ENCODE data around the gene FGF22.

Gene FGF22

GRCh38 chr19:594265-594870 is 45.3 kb upstream of the FGF22 start:
- TF ChIP-seq CTCF (IDR thresholded peaks at IDR 0.05; ENCODE audit: low read depth, low read length), result no peak
- no peak overlapping the region for H3K4me3 ChIP-seq (ENCODE audit: low read depth, low read length)

DNA sequence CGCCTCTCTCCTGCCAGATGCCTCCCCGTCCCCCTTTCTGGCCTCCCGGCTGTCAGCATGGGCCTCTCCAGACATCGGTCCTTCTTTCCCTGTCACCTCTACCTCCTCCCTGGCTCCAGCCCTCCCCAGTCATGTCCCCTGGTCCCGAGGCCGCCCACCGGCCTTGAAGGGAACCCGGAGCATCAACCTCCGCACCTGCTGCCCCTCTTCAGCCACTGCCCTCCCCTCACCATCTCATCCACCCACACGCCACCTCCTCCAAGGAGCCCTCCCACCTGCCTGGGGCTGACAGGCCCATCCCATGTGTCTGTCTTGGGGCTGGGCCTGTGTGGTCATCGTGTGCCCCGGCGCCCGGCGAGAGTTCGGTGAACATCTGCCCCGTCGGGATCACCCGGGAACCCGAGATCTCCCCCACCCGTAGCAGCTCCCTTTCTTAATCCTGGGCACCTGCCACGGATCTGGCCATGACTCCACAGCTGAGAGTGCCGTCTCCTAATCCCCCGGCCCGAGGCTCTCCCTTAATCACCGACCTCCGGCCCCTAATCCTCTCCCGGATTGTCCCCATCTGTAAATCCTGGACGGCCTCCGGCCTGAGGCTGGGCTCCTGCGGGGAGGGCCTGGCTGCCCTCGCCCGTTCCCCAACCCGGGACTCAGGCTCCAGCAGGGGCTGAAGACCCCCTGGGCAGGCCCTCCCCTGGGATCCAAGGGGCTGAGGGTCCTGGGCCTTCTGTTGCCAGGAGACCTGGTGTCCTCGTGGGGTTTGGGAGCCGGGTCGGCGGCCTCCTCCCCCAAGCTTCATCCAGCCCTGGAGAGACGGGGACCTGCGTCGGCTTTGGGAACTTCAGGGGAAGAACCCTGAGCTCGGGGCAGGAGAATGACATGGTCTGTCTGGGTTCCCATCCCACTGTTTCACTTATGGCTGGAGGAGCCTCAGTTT is 44.1 kb upstream of the FGF22 start:
- no peak overlapping the region for H3K4me3 ChIP-seq (ENCODE audit: low read depth, low read length)
- TF ChIP-seq CTCF (IDR thresholded peaks at IDR 0.05; ENCODE audit: low read depth, low read length), result no peak

DNA sequence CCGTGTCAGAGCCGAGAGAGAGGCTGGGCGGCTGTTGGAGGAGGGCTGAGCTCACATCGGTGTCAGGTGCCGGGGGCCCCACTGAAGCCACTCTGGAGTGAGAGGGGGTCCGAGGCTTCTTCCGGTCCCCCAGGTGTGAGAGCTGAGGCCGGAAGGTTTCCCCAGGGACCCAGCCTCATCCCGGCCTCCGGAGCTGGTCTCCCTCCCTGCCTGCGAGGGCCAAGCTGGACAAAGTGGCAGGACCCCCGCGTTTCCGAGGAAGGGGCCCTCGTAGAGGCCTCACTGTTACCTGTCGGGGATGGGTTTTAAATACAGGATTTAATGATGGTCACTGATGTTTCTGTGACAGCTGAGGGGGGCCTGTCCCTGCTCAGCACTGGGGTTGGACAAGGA is 43.4 kb upstream of the FGF22 start:
- TF ChIP-seq CTCF (IDR thresholded peaks at IDR 0.05; ENCODE audit: low read depth, low read length), result no peak
- no peak overlapping the region for H3K4me3 ChIP-seq (ENCODE audit: low read depth, low read length)

DNA sequence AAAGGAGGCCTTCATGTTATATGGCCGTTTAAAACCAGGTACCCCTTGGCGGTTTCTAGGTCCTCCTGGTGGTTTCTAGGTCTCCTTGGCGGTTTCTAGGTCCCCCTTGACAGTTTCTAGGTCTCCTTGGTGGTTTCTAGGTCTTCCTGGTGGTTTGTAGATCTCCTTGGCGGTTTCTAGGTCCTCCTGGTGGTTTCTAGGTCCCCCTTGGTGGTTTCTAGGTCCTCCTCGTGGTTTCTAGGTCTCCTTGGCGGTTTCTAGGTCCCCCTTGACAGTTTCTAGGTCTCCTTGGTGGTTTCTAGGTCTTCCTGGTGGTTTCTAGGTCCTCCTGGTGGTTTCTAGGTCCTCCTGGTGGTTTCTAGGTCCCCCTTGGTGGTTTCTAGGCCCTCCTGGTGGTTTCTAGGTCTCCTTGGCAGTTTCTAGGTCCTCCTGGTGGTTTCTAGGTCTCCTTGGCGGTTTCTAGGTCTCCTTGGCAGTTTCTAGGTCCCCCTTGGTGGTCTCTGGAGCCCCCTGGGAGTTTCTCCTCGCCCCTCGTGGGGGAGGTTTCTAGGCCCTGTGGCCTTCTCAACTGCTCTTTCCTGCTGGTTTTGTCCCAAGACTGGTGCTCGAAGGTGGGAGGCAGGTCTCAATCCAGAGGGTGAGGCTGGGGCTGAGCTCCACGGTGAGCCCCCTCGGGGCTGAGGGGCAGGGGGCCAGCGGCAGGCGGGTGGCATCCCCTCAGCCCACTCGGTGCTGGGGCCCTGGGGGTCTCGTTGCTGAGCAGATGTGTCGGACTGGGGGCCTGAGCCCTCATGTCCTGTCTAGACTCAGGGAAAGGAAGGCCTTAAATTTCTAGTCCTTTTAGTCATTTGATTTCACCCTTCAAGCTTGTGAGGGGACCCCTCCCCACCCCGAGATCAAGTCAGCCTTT is 42.0 kb upstream of the FGF22 start:
- TF ChIP-seq CTCF (IDR thresholded peaks at IDR 0.05; ENCODE audit: low read depth, low read length), result no peak
- H3K4me3 ChIP-seq (ENCODE audit: low read depth, low read length), result no peak overlapping the region

GRCh38 chr19:601310-601709 is 38.4 kb upstream of the FGF22 start:
- no peak for TF ChIP-seq CTCF (IDR thresholded peaks at IDR 0.05; ENCODE audit: low read depth, low read length)
- no peak overlapping the region for H3K4me3 ChIP-seq (ENCODE audit: low read depth, low read length)

DNA sequence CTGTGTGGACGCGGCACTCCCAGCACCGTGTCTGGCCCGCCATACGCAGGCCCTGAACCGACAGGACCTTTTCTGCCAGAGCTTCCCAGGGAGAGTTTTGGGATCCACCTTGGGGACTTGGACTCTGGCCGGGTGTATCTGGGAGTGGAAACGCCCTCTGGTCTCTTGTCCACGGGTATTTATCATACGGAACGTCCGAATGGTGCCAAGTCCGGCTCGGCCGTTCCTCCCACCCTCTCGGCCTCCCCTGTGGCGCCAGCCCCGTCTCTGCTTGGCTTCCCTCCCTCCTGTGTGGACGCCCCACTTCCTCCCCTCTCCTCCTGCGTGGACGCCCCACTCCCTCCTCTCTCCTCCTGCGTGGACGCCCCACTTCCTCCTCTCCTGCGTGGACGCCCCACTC is 37.9 kb upstream of the FGF22 start:
- TF ChIP-seq CTCF (IDR thresholded peaks at IDR 0.05; ENCODE audit: low read depth, low read length), result no peak
- H3K4me3 ChIP-seq (ENCODE audit: low read depth, low read length), result no peak overlapping the region

All from WI38 (cell line).